MM.1S (cell line): ENCODE results near the gene TOX3.

Experiments used
- DNase-seq: peaks from one replicate; pipeline ENCODE4 v3.0.0-alpha.2; 2015
- H2AFZ ChIP-seq: fragments of 300-600 bp; sonication (generic); 2 replicates; pipeline ENCODE4 v1.6.0; 2016; ENCODE audit warnings: antibody characterized with exemption, low read length
- H3F3A ChIP-seq: fragments of 300-600 bp; sonication (generic); 2 replicates; pipeline ENCODE4 v1.6.1; 2016; ENCODE audit warnings: mild to moderate bottlenecking, antibody characterized with exemption, low read length, moderate library complexity, mixed read lengths; ENCODE audit not compliant: insufficient read depth
- H3K27ac ChIP-seq: fragments of 300-600 bp; sonication (generic); 2 replicates; pipeline ENCODE4 v1.5.1; 2016; ENCODE audit warnings: mild to moderate bottlenecking, low read length
- H3K27me3 ChIP-seq: fragments of 300-600 bp; sonication (generic); replicated peaks from 2 replicates; pipeline ENCODE4 v1.6.0; 2016; ENCODE audit warnings: low read length; ENCODE audit not compliant: insufficient read depth
- H3K36me3 ChIP-seq: fragments of 300-600 bp; sonication (generic); replicated peaks from 2 replicates; pipeline ENCODE4 v1.6.1; 2016; ENCODE audit warnings: mild to moderate bottlenecking, low read length, mixed read lengths; ENCODE audit not compliant: insufficient read depth
- H3K4me1 ChIP-seq: fragments of 300-600 bp; sonication (generic); 2 replicates; pipeline ENCODE4 v1.6.1; 2016; ENCODE audit warnings: low read length, mixed read lengths
- H3K4me2 ChIP-seq: fragments of 300-600 bp; sonication (generic); 2 replicates; pipeline ENCODE4 v1.6.0; 2016; ENCODE audit warnings: low read depth, low read length
- H3K4me3 ChIP-seq: fragments of 300-600 bp; sonication (generic); 2 replicates; pipeline ENCODE4 v1.5.1; 2016; ENCODE audit warnings: low read length, mixed read lengths
- H3K79me2 ChIP-seq: fragments of 300-600 bp; sonication (generic); 2 replicates; pipeline ENCODE4 v1.6.1; 2016; ENCODE audit warnings: mixed run types, low read length, mixed read lengths
- H3K9ac ChIP-seq: fragments of 300-600 bp; sonication (generic); 2 replicates; pipeline ENCODE4 v1.6.1; 2016; ENCODE audit warnings: low read length, mixed read lengths
- H3K9me2 ChIP-seq: fragments of 300-600 bp; sonication (generic); replicated peaks from 2 replicates; pipeline ENCODE4 v1.6.1; 2016; ENCODE audit warnings: mild to moderate bottlenecking, low read length, mixed read lengths; ENCODE audit not compliant: insufficient read depth
- H3K9me3 ChIP-seq: fragments of 300-600 bp; sonication (generic); replicated peaks from 2 replicates; pipeline ENCODE4 v1.6.1; 2016; ENCODE audit warnings: mild to moderate bottlenecking, low read length, mixed read lengths; ENCODE audit not compliant: insufficient read depth
- H4K20me1 ChIP-seq: fragments of 300-600 bp; sonication (generic); 2 replicates; pipeline ENCODE4 v1.6.1; 2016; ENCODE audit warnings: mild to moderate bottlenecking, low read length, moderate library complexity, mixed read lengths; ENCODE audit not compliant: insufficient read depth
- CTCF ChIP-seq: fragments of 300-600 bp; sonication (generic); IDR thresholded peaks from 2 replicates; pipeline ENCODE4 v1.5.1; 2016; ENCODE audit warnings: antibody characterized with exemption, low read length, mixed read lengths
- EZH2 ChIP-seq: fragments of 300-600 bp; sonication (generic); optimal IDR thresholded peaks from 2 replicates; pipeline ENCODE3; 2017; ENCODE audit warnings: low read depth, mild to moderate bottlenecking, antibody characterized with exemption, low read length, mixed read lengths
- EZH2phosphoT487 ChIP-seq: fragments of 300-600 bp; sonication (generic); IDR thresholded peaks from 2 replicates; pipeline ENCODE4 v1.6.1; 2018; ENCODE audit warnings: antibody characterized with exemption, low read length

TOX3 gene

GRCh38 chr16:52436339-52437276 is 110.3 kb downstream of the TOX3 start:
- H3K9me3 ChIP-seq: no peaks in the 10 kb centered on the region
- H3K27me3 ChIP-seq: no peaks in the 10 kb centered on the region
- DNase-seq: no peak
- H3K9me2 ChIP-seq: no peaks in the 10 kb centered on the region
- no peaks in the 10 kb centered on the region for H4K20me1 ChIP-seq
- TF ChIP-seq EZH2phosphoT487 (no peak), CTCF (no peak), EZH2 (no peak)
- no peak overlapping the region for H3K9ac ChIP-seq
- H3K27ac ChIP-seq: no peak overlapping the region
- H3K4me2 ChIP-seq: no peak overlapping the region
- no peaks in the 10 kb centered on the region for H3K4me1 ChIP-seq
- no peaks in the 10 kb centered on the region for H3K79me2 ChIP-seq
- H3K36me3 ChIP-seq: no peaks in the 10 kb centered on the region
- H2AFZ ChIP-seq: no peak overlapping the region
- no peak overlapping the region for H3K4me3 ChIP-seq
- H3F3A ChIP-seq: no peaks in the 10 kb centered on the region

- Histone ChIP-seq H3K27ac (no peak overlapping the region), H3F3A (no peaks in the 10 kb centered on the region), H3K4me1 (no peaks in the 10 kb centered on the region), H3K79me2 (no peaks in the 10 kb centered on the region), H3K9me3 (no peaks in the 10 kb centered on the region), H4K20me1 (no peaks in the 10 kb centered on the region), H3K9me2 (no peaks in the 10 kb centered on the region), H3K9ac (no peak overlapping the region), H3K4me2 (no peak overlapping the region), H3K27me3 (no peaks in the 10 kb centered on the region), H2AFZ (no peak overlapping the region), H3K4me3 (no peak overlapping the region), H3K36me3 (no peaks in the 10 kb centered on the region)
- no peak for DNase-seq
- no peak for TF ChIP-seq EZH2phosphoT487
- TF ChIP-seq EZH2: no peak
- no peak for TF ChIP-seq CTCF
These were observed 112.7 kb downstream of the TOX3 start for GRCh38 chr16:52434224-52434623.

- no peak overlapping the region for H2AFZ ChIP-seq
- no peak overlapping the region for H3K27ac ChIP-seq
- no peaks in the 10 kb centered on the region for H4K20me1 ChIP-seq
- H3K4me2 ChIP-seq: no peak overlapping the region
- no peaks in the 10 kb centered on the region for H3K9me3 ChIP-seq
- no peaks in the 10 kb centered on the region for H3K79me2 ChIP-seq
- DNase-seq: no peak
- TF ChIP-seq CTCF (no peak), EZH2 (no peak), EZH2phosphoT487 (no peak)
- H3K4me3 ChIP-seq: no peak overlapping the region
- no peaks in the 10 kb centered on the region for H3K4me1 ChIP-seq
- no peaks in the 10 kb centered on the region for H3K36me3 ChIP-seq
- no peaks in the 10 kb centered on the region for H3K9me2 ChIP-seq
- no peaks in the 10 kb centered on the region for H3K27me3 ChIP-seq
- H3K9ac ChIP-seq: no peak overlapping the region
- no peaks in the 10 kb centered on the region for H3F3A ChIP-seq
These were observed 113.3 kb downstream of the TOX3 start for GRCh38 chr16:52433643-52434042.
